Dermis blood vessel endothelial cell (primary cell): ENCODE results near the gene RAB21. TPM values are rescaled to one million over a fixed set of nuclear protein-coding genes. Genes with fewer than 3 reads are reported as not detected.
"Not testable (repeated sequence)": the region's sequence is repeated elsewhere in the genome, so short reads cannot be mapped to it uniquely, and the experiment has no call there.

ENCODE experiments used
- DNase-seq: peaks from one replicate; pipeline ENCODE4 v3.0.0; 2010
- total RNA-seq: library from RNA; depleted of rRNA; stranded (reverse); fragments of >200 nt; gene quantifications from 2 replicates; pipeline ENCODE4 v1.2.3, GENCODE V29; 2014

RAB21 gene
- total RNA-seq, 1 donor from 2014 or later: 15.8 TPM

DNA sequence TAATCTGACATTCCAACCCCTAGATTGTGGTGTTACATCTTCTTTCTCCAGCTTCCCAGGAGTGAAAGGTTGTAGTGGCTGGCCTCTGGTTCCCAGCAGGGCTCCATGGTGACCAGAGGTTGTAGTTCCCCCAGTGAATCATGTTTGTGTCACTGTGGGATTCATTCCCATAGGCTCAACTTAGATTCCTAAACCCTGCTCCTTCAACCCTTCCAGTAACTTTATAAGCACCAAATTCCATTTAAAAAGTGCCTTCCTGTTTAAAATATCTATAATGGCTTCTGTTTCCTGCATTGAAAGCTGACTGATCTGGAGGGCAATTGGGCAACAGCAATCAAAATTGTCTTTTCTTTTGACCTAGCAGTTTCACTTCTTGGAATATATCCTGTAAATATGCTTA is 44.4 kb downstream of the RAB21 start:
- DNase-seq: peak; percentile 84

- no peak for DNase-seq
Observed at GRCh38 chr12:71800177-71800576, 45.5 kb downstream of the RAB21 start.

GRCh38 chr12:71804505-71804904 is 49.8 kb downstream of the RAB21 start:
- DNase-seq: no peak

DNA sequence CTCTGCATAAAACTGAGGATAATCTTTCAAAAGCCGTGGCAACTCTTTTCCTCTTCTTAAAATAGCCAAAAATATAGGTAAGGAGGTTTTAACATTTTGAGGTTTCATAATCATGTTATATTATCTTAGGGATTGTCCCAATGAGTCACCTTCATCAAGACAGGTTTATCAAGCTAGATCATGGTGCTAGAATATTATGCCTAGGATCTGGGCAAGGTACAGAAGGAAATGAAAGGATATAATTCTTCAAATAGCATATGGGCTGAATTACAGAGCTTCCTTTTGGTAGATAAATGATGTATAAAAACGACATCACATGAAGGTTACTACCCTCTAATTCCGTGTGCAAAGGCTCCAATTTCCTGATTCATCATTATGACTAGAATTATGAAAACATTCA is 56.3 kb downstream of the RAB21 start:
- DNase-seq: no peak

DNA sequence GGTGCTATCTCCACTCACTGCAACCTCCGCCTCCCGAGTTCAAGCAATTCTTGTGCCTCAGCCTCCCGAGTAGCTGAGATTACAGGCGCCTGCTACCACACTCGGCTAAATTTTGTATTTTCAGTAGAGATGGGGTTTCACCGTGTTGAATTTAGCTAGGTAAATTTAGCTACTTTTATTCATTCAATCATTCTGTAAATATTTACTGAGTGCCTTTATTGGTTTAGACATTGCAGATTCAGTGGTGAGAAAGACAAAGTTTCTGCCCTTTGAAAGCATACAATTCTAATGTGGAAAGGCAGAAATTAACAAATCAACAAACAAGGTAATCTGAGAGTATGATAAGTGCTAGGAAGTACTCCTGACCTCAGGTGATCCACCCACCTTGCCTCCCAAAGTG is 60.6 kb downstream of the RAB21 start:
- not testable (repeated sequence) for DNase-seq

GRCh38 chr12:71822088-71822487 is 67.4 kb downstream of the RAB21 start:
- not testable (repeated sequence) for DNase-seq

DNA sequence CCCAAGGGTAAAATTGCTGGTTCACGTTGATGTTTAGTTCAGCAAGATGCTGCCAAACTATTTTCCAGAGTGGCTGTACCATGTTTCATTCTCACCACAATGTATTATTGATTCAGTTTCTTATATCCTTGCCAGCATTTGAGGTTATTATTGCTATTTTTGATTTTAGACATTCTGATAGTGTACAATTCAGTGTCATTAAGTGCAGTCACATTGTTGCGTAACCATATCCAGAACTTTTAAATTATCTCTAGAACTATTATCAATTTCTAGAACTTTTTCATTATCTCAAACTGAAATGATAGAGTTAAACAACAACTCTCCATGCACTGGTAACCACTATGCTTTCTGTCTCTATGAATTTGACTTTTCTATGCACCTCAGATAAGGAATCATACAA is 74.2 kb downstream of the RAB21 start:
- no peak for DNase-seq

DNA sequence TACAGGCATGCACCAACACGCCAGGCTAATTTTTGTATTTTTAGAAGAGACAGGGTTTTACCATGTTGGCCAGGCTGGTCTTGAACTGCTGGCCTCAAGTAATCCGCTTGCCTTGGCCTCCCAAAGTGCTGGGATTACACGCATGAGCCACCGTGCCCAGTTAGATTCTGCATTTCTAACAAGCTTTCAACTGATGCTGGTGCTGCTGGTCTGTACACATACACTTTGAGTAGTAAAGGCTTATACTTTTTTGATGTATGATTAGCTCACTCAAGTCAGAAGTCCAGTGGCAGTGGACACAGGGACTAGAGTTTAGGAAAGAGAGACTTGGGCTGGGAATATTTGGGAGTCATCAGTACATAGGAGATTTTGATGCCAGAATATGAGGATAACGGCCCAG is 82.7 kb downstream of the RAB21 start:
- no peak for DNase-seq

DNA sequence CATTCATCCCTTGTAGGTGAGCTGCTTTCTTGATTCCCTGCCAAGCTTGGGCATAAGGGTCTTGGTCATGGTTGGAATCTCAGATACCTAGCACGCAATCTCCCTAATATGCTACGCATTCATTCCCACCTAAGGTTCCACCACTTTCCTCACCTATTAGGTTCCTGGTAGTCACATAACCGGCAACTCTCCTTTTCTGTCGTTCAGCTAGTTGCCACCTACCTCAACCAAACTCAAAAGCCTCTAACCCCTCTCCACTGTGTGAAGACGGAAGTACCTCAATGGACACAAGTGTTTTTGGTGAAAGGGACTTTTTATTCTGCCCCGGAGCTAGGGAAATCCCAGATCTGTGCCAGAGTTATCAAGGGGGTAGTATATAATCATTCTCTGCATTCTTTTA is 83.6 kb downstream of the RAB21 start:
- DNase-seq: no peak

GRCh38 chr12:71838676-71839075 is 84.0 kb downstream of the RAB21 start:
- no peak for DNase-seq

GRCh38 chr12:71840231-71840847 is 85.7 kb downstream of the RAB21 start:
- DNase-seq: peak; percentile 73

GRCh38 chr12:71846322-71846940 is 91.8 kb downstream of the RAB21 start:
- peak; percentile 68 for DNase-seq

- no peak for DNase-seq
Observed at GRCh38 chr12:71848212-71848611, 93.5 kb downstream of the RAB21 start.

DNA sequence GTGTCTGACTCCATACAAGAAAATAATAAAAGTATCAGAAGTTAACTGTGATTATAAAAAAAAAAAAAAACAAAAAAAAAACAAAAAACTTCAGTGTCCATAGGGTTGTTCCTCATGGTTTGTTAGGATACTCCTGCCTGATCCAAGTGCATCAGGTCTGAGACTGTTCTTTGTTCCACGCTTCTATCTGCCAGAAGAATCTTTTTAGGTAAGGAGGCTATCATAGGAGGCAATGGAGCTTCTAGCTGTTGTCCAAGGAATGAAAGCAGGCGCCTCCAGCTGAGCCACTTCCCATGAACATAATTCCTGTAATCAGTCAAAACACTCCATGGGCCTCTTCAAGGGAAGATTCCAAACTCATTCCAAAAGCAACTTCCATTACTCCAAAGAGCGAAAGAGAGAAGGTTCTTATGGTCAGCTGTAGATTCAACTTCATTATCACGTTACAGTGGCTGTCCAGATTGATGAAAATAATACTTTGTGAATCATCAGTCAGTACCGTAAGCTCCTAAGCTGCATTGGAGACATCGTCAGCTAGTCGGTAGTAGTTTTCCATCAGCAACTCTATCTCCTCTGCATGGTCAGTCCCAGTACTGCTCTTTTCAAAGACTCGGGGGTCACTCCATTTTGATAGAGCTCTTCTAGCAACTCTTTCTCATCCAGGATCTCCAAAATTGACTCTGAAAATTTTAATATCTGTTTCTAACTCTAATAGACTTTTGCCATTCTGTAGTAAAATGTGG is 94.6 kb downstream of the RAB21 start:
- no peak for DNase-seq

Other genes with a start within 250 kb of the RAB21 start
- 22.8 and 32.5 TPM in 2 replicates for gene ZFC3H1, start 91.0 kb upstream of the RAB21 start, total RNA-seq
- gene THAP2, start 90.6 kb upstream of the RAB21 start, total RNA-seq: 3.6 and 3.8 TPM in 2 replicates
- gene TMEM19, start 68.8 kb upstream of the RAB21 start, total RNA-seq: 37.1 and 55.9 TPM in 2 replicates
- gene TBC1D15, start 84.9 kb downstream of the RAB21 start, total RNA-seq: 40.3 and 60.9 TPM in 2 replicates
- gene TPH2, start 184.0 kb downstream of the RAB21 start, total RNA-seq: not detected in 2 replicates